Stimulated activated naive CD4-positive, alpha-beta T cell (primary cell): Measurements from ENCODE around the gene PAPPA.

Experiments used
- DNase-seq, 6 experiments: peaks; one replicate each; lab custom pipeline; 2025; lab: John Stamatoyannopoulos, UW

The PAPPA gene

GRCh38 chr9:116345393-116345792, 191.8 kb downstream of the PAPPA start:
- no peak for DNase-seq

DNA sequence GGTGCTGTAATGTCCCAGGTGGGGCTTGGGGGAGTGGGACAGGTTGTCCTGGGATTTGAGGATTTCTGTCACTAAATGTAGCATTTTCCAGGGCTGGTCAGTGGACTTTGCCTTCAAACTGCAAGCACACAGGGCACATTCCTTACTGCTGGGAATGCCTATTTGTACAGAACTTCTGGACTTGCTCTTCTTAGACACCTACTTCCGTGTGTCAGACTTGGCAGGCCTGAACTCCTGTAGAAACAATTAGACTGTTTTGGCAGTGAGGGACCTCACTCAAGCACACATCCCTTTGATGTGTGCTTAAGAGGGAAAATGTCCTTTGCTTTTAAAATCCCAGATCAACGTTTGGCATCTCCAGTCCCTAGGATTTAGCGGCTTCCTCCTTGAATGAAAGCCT, 192.2 kb downstream of the PAPPA start:
- no peak for DNase-seq

- no peak for DNase-seq
Measured at GRCh38 chr9:116349684-116350083, 196.1 kb downstream of the PAPPA start.

- DNase-seq: no peak
Measured at GRCh38 chr9:116350213-116350612, 196.6 kb downstream of the PAPPA start.

GRCh38 chr9:116352958-116353357, 199.4 kb downstream of the PAPPA start:
- DNase-seq: no peak

DNA sequence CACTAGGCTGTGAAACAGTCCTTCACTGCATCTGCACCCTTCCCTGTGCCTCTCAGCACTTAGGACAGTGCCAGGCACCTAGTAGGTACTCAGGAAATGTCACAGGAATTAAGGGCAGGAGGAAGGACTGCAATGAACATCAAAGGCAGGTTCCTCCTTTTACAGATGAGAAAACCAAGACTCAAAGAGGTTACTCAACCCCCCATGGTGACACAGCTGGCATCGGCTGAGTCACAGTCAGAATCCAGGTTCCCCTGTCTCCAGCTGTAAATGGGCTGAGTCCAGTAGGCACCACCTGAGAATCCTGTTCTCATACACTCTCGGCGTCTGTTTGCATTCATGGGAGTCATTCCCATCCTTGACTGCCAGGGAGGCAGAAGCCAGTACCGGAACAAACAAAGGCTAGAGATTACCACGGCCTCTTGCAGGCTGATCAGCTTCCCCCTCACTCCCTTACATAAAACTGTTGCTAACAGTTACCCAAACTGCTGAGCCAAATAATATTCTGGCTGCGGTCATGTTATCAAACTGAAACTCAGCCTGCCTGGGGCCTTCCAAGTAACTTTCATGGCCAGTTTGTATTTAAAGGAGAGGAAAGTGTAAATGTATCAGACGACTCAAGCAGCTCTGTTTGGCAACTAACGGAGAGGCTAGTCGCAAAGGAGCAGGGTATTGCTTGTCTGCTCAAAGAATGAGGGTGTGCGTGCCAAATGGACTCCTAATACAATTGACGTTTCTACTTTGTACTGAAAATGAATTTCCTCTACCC, 201.7 kb downstream of the PAPPA start:
- DNase-seq: no peak

GRCh38 chr9:116358251-116358650, 204.7 kb downstream of the PAPPA start:
- no peak for DNase-seq

DNA sequence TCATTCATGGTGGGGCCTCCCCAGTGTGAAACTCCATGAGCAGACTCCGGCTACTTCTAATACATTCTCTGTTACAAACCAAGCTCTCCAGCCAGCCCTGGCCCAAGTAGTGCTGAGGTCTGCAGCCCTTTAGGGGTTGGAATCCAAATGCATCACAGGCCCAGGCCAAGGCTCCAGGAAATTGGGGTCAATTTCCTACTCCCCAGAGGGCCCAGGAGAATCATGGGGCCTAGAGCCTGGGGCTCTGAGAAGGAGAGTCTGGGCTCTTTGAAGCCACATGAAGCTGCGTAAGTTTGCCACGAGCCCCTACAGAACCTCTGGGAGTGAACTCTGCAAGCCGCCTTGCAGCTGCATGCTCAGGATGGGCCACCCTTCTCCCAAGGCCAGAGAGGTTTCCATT, 206.4 kb downstream of the PAPPA start:
- no peak for DNase-seq

DNA sequence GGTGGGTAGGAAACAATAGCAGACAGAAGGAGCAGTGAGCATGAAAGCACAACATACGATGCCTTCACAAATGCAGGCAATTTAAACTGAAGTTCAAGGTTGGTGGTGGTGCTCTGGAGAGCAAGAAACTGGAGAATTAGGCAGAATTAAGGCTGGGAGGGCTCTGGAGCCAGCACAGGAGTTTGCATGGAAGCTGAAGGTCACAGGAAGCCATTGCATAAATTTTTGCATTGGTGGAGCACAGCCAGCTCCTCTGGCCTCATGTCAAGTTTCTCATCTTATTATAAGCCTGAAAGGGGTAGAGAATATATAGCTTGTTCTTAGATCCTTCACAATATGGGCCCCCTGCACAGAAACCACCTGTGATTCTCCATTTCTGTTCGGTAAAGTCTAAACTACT, 207.4 kb downstream of the PAPPA start:
- DNase-seq: no peak

DNA sequence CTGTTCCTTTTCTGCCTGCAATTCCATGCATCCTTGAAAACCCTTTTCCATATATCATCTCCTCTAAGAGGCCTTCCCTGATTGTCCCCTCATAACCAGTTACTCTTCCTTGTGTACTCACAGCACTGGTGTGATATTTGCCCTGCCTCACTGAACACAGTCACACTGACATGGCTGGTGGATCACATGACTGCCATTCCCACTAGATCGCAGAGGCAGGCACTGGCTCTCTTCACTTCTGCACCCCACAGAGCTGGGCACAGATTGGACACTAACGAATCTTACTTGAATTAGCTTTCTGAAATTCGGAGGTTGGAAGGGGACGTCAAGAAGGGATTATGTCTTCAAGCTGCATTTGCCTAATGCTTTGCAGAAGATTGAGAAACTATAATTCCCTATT, 208.0 kb downstream of the PAPPA start:
- DNase-seq: no peak

GRCh38 chr9:116362493-116362892, 208.9 kb downstream of the PAPPA start:
- DNase-seq: no peak

DNA sequence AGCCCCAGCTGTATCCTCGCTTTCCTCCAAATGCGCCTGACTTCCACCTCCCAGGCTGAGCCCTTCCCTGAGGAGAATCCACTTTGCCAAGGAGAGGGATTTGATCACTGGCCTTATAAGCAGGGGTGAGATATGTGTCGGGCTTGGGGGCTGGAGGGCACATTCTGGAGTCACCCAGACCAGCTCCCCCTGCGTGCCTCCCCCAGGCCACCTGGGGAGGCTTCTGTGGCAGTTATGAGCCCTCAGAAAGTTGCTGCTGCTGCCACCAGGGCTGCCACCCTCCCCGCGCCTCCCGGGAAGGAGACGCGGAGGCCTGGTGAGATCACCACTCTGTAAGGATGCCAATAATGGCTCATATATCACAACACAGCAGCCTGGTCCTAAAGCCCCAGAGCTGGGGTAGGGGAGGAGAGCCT, 211.5 kb downstream of the PAPPA start:
- DNase-seq: no peak

DNA sequence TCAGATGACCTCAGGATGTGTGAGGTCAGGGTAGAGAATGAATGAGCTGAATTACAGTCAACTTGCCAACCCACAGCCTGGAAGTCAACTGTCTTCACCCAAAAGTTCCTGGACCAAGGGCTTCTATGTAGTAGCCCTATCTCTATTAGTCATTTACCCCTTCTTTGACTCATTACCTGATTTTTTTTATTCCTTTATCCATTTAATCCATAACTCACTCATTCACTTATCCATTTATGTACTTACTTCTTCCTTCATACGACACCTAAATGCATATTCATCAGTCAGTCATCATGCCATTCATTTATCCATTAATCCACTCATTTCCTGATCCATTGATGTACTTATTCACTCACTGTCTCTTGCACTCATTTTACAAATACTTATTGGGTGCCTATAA, 212.7 kb downstream of the PAPPA start:
- DNase-seq: no peak

DNA sequence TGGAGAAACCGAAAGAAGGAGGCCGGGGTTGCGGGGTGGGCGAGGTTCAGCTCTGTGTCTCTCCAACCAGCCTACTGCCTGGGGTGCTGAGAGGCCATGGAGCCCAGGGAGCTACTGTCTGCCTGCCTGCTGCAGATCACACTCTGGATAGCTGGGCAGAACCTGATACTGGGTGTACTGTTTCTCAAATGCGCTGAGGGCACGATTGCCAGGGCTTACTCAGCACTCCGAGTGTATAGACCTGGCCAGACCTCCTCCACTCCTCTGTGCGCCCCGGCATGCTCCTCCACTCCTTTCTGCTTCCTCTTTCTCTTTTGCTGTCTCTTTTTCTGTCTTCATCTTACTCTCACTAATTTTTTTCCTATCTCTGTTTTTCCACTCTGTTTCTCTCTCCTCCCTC, 215.1 kb downstream of the PAPPA start:
- no peak for DNase-seq

GRCh38 chr9:116369706-116370105, 216.1 kb downstream of the PAPPA start:
- no peak for DNase-seq

- DNase-seq: no peak
Measured at GRCh38 chr9:116370556-116370955, 217.0 kb downstream of the PAPPA start.

GRCh38 chr9:116372081-116372673, 218.6 kb downstream of the PAPPA start:
- DNase-seq: no peak

- no peak for DNase-seq
Measured at GRCh38 chr9:116372786-116373185, 219.2 kb downstream of the PAPPA start.

- no peak for DNase-seq
Measured at GRCh38 chr9:116377179-116377798, 223.7 kb downstream of the PAPPA start.

GRCh38 chr9:116378873-116379272, 225.3 kb downstream of the PAPPA start:
- no peak for DNase-seq

GRCh38 chr9:116379821-116380220, 226.2 kb downstream of the PAPPA start:
- no peak for DNase-seq

DNA sequence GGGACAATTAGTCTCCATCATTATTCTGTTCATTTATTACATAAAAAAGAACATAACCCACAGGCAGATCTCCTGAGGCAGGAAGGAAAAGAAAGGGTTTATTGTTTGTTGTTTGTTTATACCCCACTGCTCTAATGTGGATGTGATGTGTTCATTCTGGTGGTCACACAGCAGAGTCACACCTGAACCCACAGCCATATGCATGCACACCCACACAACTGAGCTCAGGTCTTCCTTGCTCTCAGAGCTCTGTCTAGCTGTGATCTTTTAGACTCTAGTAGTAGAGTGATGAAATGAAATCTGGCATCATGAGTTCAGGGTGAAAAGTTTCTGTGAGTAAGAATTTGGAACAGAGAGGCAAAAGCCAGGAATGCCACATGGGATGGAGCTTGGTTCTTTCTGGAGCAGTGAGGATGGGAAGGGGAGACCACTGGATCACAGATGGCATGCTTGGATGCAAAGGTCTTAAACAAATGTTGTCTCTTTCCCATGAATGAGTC, 227.0 kb downstream of the PAPPA start:
- DNase-seq: no peak

GRCh38 chr9:116381350-116381749, 227.8 kb downstream of the PAPPA start:
- no peak for DNase-seq
